ENCODE measurements around the gene CDCA7L. TPM values are rescaled to one million over a fixed set of nuclear protein-coding genes. Genes with fewer than 3 reads are reported as not detected.
"Not testable (repeated sequence)": the region's sequence is repeated elsewhere in the genome, so short reads cannot be mapped to it uniquely, and the experiment has no call there.

CDCA7L gene
- total RNA-seq, 5 donors from 2014 or later (not counting 1 experiment from before 2014, with no cell fraction given), result 11.8 to 31.1 (median 21.4) TPM

DNA sequence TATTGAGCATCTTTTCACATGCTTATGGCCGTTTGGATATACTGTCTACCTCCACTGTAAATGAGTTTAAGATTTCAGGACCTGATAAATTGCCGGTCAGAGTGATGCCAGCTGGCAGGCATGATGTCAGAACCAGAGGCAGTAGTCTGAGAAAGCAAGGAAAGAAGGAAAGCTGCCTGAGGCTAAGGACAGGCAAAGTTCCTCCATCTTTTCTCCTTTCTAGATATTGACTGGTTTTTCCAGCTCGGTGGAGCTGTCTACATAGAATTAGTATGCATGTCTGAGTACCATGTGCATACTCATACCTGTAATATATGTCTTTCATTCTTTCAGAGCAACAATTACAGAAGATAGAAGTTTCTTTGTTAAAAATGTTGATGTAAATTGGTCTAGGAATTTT lies 52.3 kb downstream of the CDCA7L start:
- no peak overlapping the region for H3K27ac ChIP-seq (ENCODE audit: low read length)
- no peak overlapping the region for H3K4me3 Mint-ChIP-seq
- no peaks in the 10 kb centered on the region for H3K9me3 Mint-ChIP-seq
- 100% methylated on average over 1 of the region's 3 CpGs for WGBS (ENCODE audit: insufficient coverage)
- peaks cover 4% of the 10 kb centered on the region for H3K36me3 Mint-ChIP-seq
- peaks cover 12 to 16% (median 14%) of the 10 kb centered on the region in 3 donors for H3K4me1 Mint-ChIP-seq
- CTCF ChIA-PET, result interaction anchor here in 1 of 2 donors (0.5 kb wide), 1 partner anchor 18 kb away, joined by 8 read pairs; no protein-coding TSS in a partner anchor
- no peaks in the 10 kb centered on the region for H3K36me3 ChIP-seq (ENCODE audit: control insufficient read depth in 2 of 2, extremely low read depth in 1 of 2, insufficient read depth in 1 of 2, low read length in 1 of 2)
- no peak overlapping the region for H3K4me3 ChIP-seq (ENCODE audit: control insufficient read depth in 1 of 2, extremely low read depth in 1 of 2, low read length in 1 of 2)
- no peaks in the 10 kb centered on the region for H3K27me3 ChIP-seq (replicated peaks in 1 of 2; ENCODE audit: control insufficient read depth in 2 of 2, extremely low read depth in 1 of 2, insufficient read depth in 2 of 2, low read length in 1 of 2)
- no peak overlapping the region for H3K27ac Mint-ChIP-seq
- no peak for DNase-seq
- H3K27me3 Mint-ChIP-seq, result no peaks in the 10 kb centered on the region
- no peak for ATAC-seq (replicated peaks in 1 of 4)
- POLR2A ChIA-PET, result interaction anchor here in 1 of 2 donors (0.7 kb wide), 1 partner anchor 120 kb away, joined by 3 read pairs; no protein-coding TSS in a partner anchor
- peaks cover 11 to 14% of the 10 kb centered on the region in 2 experiments for H3K4me1 ChIP-seq (ENCODE audit: control insufficient read depth in 1 of 2, extremely low read depth in 1 of 2, insufficient read depth in 2 of 2, low read length in 2 of 2)
- no peaks in the 10 kb centered on the region for H3K9me3 ChIP-seq

DNA sequence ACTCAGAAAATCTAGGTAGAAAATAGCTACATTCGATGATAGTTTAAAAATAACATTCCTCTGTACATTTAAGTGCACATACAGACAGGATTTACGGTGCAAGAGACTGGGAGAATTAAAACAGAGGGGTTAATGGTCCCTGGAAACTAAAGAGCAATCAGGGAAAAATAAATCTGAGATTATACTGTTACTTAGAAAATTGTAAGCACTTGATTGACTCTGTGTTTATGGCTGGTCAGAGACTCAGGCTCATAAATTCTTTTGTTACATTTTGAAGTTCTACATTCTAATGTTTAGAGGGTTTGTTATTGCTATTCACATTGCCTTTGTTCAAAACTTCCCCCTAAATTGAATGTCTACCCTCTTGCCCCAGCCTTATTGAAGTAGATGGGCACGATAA lies 54.4 kb downstream of the CDCA7L start:
- no peaks in the 10 kb centered on the region for H3K36me3 ChIP-seq (ENCODE audit: control insufficient read depth in 2 of 2, extremely low read depth in 1 of 2, insufficient read depth in 1 of 2, low read length in 1 of 2)
- no peak for ATAC-seq (replicated peaks in 1 of 4)
- no peaks in the 10 kb centered on the region for H3K9me3 Mint-ChIP-seq
- POLR2A ChIA-PET, result no interaction called here
- H3K4me3 Mint-ChIP-seq, result no peak overlapping the region
- no peak overlapping the region for H3K4me3 ChIP-seq (ENCODE audit: control insufficient read depth in 1 of 2, extremely low read depth in 1 of 2, low read length in 1 of 2)
- H3K27me3 ChIP-seq (replicated peaks in 1 of 2; ENCODE audit: control insufficient read depth in 2 of 2, extremely low read depth in 1 of 2, insufficient read depth in 2 of 2, low read length in 1 of 2), result no peaks in the 10 kb centered on the region
- H3K27me3 Mint-ChIP-seq, result no peaks in the 10 kb centered on the region
- no peaks in the 10 kb centered on the region for H3K9me3 ChIP-seq
- no peaks in the 10 kb centered on the region for H3K4me1 ChIP-seq (ENCODE audit: control insufficient read depth in 1 of 2, extremely low read depth in 1 of 2, insufficient read depth in 2 of 2, low read length in 2 of 2)
- no peak for DNase-seq
- CTCF ChIA-PET, result no interaction called here
- H3K36me3 Mint-ChIP-seq, result no peaks in the 10 kb centered on the region
- H3K27ac ChIP-seq (ENCODE audit: low read length), result no peak overlapping the region
- no peaks in the 10 kb centered on the region for H3K4me1 Mint-ChIP-seq
- no peak overlapping the region for H3K27ac Mint-ChIP-seq
- no CpG with 5 or more reads among the region's 3 CpGs for WGBS (ENCODE audit: insufficient coverage)

DNA sequence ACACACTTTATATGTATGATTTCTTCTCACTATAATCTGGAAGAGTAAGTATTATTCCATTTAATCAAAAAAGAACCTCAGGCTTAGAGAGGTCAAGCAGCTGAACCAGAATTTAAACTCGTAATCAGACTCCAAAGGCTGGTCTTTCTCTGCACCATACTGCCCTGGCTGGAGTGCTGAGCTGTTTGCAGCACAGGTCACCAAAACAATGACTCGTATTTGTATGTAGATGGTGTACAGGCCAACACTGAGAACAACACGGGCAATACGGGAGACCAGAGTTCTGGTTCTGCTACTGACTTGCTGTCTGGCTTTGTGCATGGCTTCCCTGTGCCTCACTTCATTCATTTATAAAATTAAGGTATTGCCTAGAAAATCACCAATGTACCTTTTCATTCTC lies 57.9 kb downstream of the CDCA7L start:
- no peaks in the 10 kb centered on the region for H3K36me3 ChIP-seq (ENCODE audit: control insufficient read depth in 2 of 2, extremely low read depth in 1 of 2, insufficient read depth in 1 of 2, low read length in 1 of 2)
- 93% methylated on average over 3 of the region's 4 CpGs for WGBS (ENCODE audit: insufficient coverage)
- no peak overlapping the region for H3K4me3 Mint-ChIP-seq

DNA sequence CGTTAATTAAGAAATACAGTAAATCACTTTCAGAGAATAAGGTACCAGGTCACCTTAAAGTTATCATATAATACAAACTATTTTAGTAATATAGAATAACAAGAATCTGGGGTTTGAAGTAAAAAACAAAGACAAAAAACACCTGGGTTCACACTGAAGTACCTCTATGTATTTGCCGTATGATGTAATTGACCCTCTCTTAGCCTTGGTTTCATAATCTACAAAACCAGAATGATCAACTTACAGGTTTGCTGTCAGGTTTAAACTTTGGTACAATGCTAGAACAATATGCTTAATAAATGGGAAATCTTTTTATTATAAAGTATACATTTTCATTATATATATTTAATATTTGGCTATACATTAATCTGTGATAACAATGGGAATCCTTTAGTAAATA lies 58.3 kb downstream of the CDCA7L start:
- Histone ChIP-seq H3K27ac (ENCODE audit: low read length) (no peak overlapping the region), H3K4me1 (ENCODE audit: control insufficient read depth in 1 of 2, extremely low read depth in 1 of 2, insufficient read depth in 2 of 2, low read length in 2 of 2) (no peaks in the 10 kb centered on the region), H3K9me3 (no peaks in the 10 kb centered on the region), H3K4me3 (ENCODE audit: control insufficient read depth in 1 of 2, extremely low read depth in 1 of 2, low read length in 1 of 2) (no peak overlapping the region), H3K36me3 (ENCODE audit: control insufficient read depth in 2 of 2, extremely low read depth in 1 of 2, insufficient read depth in 1 of 2, low read length in 1 of 2) (no peaks in the 10 kb centered on the region), H3K27me3 (replicated peaks in 1 of 2; ENCODE audit: control insufficient read depth in 2 of 2, extremely low read depth in 1 of 2, insufficient read depth in 2 of 2, low read length in 1 of 2) (no peaks in the 10 kb centered on the region)
- Mint-ChIP-seq H3K27ac (no peak overlapping the region), H3K4me1 (no peaks in the 10 kb centered on the region), H3K4me3 (no peak overlapping the region), H3K9me3 (no peaks in the 10 kb centered on the region), H3K27me3 (no peaks in the 10 kb centered on the region), H3K36me3 (no peaks in the 10 kb centered on the region)
- DNase-seq, result no peak
- no CpG with 5 or more reads among the region's 2 CpGs for WGBS (ENCODE audit: insufficient coverage)
- POLR2A ChIA-PET, result no interaction called here
- ATAC-seq (replicated peaks in 1 of 4), result no peak
- CTCF ChIA-PET, result no interaction called here

More for the DNA sequence above, 57.9 kb downstream of the CDCA7L start:
- Histone ChIP-seq H3K9me3 (no peaks in the 10 kb centered on the region), H3K4me3 (ENCODE audit: control insufficient read depth in 1 of 2, extremely low read depth in 1 of 2, low read length in 1 of 2) (no peak overlapping the region), H3K27ac (ENCODE audit: low read length) (no peak overlapping the region), H3K27me3 (replicated peaks in 1 of 2; ENCODE audit: control insufficient read depth in 2 of 2, extremely low read depth in 1 of 2, insufficient read depth in 2 of 2, low read length in 1 of 2) (no peaks in the 10 kb centered on the region), H3K4me1 (ENCODE audit: control insufficient read depth in 1 of 2, extremely low read depth in 1 of 2, insufficient read depth in 2 of 2, low read length in 2 of 2) (no peaks in the 10 kb centered on the region)
- Mint-ChIP-seq H3K27me3 (no peaks in the 10 kb centered on the region), H3K4me1 (no peaks in the 10 kb centered on the region), H3K9me3 (no peaks in the 10 kb centered on the region), H3K27ac (no peak overlapping the region), H3K36me3 (no peaks in the 10 kb centered on the region)
- ChIA-PET CTCF (no interaction called here), POLR2A (no interaction called here)
- no peak for ATAC-seq (replicated peaks in 1 of 4)
- no peak for DNase-seq

DNA sequence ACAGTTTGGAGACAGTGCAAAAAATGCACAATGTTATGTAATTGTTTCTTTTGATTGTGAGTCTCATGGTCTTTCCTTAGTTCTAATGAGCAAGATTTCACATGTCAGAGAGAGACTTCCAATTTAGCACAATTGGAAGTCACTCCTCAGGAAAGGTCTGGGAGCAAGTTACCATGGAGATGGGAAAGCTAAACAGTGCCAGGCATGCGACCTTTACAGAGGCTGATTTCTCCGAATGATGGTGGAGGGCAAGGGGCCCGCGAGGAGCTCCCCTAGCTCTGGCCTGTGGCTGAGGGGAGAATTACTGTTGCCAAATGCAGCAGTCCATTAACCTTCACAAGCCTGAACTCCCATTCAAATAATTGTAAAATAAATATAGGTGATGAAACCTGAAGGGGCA lies 59.3 kb downstream of the CDCA7L start:
- Mint-ChIP-seq H3K4me3 (no peak overlapping the region), H3K27ac (no peak overlapping the region), H3K4me1 (no peaks in the 10 kb centered on the region), H3K36me3 (no peaks in the 10 kb centered on the region), H3K9me3 (no peaks in the 10 kb centered on the region), H3K27me3 (no peaks in the 10 kb centered on the region)
- no peaks in the 10 kb centered on the region for H3K4me1 ChIP-seq (ENCODE audit: control insufficient read depth in 1 of 2, extremely low read depth in 1 of 2, insufficient read depth in 2 of 2, low read length in 2 of 2)
- H3K4me3 ChIP-seq (ENCODE audit: control insufficient read depth in 1 of 2, extremely low read depth in 1 of 2, low read length in 1 of 2), result no peak overlapping the region
- POLR2A ChIA-PET, result no interaction called here
- ATAC-seq (replicated peaks in 1 of 4) (no peak), DNase-seq (no peak)
- H3K27me3 ChIP-seq (replicated peaks in 1 of 2; ENCODE audit: control insufficient read depth in 2 of 2, extremely low read depth in 1 of 2, insufficient read depth in 2 of 2, low read length in 1 of 2), result no peaks in the 10 kb centered on the region
- CTCF ChIA-PET, result no interaction called here
- H3K9me3 ChIP-seq, result no peaks in the 10 kb centered on the region
- H3K27ac ChIP-seq (ENCODE audit: low read length), result no peak overlapping the region
- WGBS (ENCODE audit: insufficient coverage), result 80% methylated on average over 1 of the region's 4 CpGs
- H3K36me3 ChIP-seq (ENCODE audit: control insufficient read depth in 2 of 2, extremely low read depth in 1 of 2, insufficient read depth in 1 of 2, low read length in 1 of 2), result no peaks in the 10 kb centered on the region

DNA sequence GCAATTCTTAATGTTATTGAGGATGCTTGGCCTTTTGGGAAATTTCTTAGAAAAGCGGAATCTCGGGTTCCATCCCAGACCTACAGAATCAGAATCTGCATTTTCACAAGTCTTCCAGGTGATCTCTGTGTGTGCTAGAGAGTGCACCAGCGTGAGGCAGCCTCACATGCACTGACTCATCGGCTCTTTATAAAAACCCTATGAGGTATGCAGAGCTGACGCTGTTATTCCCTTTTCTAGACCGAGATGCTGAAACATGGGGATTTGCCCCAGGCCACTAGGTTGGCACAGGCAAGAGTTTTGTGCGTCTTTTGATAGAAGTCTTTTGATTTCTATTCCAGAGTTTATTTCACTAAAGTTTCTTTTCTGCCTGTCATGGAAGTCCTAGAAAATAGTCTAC lies 61.2 kb downstream of the CDCA7L start:
- H3K4me3 ChIP-seq (ENCODE audit: control insufficient read depth in 1 of 2, extremely low read depth in 1 of 2, low read length in 1 of 2), result no peak overlapping the region
- Mint-ChIP-seq H3K27ac (no peak overlapping the region), H3K27me3 (no peaks in the 10 kb centered on the region), H3K4me3 (no peak overlapping the region), H3K9me3 (no peaks in the 10 kb centered on the region), H3K4me1 (no peaks in the 10 kb centered on the region), H3K36me3 (no peaks in the 10 kb centered on the region)
- ChIA-PET POLR2A (no interaction called here), CTCF (no interaction called here)
- H3K36me3 ChIP-seq (ENCODE audit: control insufficient read depth in 2 of 2, extremely low read depth in 1 of 2, insufficient read depth in 1 of 2, low read length in 1 of 2), result no peaks in the 10 kb centered on the region
- no peaks in the 10 kb centered on the region for H3K27me3 ChIP-seq (replicated peaks in 1 of 2; ENCODE audit: control insufficient read depth in 2 of 2, extremely low read depth in 1 of 2, insufficient read depth in 2 of 2, low read length in 1 of 2)
- no peaks in the 10 kb centered on the region for H3K4me1 ChIP-seq (ENCODE audit: control insufficient read depth in 1 of 2, extremely low read depth in 1 of 2, insufficient read depth in 2 of 2, low read length in 2 of 2)
- DNase-seq (no peak), ATAC-seq (replicated peaks in 1 of 4) (no peak)
- no CpG with 5 or more reads among the region's 7 CpGs for WGBS (ENCODE audit: insufficient coverage)
- no peak overlapping the region for H3K27ac ChIP-seq (ENCODE audit: low read length)
- H3K9me3 ChIP-seq, result no peaks in the 10 kb centered on the region

DNA sequence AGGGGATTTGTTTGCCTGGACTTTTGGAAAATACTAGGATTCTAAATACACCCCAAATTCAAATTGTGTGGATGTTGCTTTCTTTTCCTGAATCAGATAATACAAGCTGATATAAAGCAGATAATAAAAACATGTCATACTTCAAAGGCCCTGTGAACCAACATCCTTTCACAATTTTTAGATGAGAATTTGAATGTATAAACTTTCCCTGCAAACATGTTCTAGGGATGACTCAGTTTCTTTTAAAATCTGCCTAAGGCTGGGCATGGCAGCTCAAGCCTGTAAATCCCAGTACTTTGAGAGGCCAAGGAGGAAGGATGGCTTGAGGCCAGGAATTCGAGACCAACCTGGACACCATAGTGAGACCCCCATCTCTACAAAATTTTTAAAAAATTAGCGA lies 62.2 kb downstream of the CDCA7L start:
- H3K4me1 Mint-ChIP-seq; H3K36me3 ChIP-seq (ENCODE audit: control insufficient read depth in 2 of 2, extremely low read depth in 1 of 2, insufficient read depth in 1 of 2, low read length in 1 of 2); H3K9me3 ChIP-seq; H3K4me3 ChIP-seq (ENCODE audit: control insufficient read depth in 1 of 2, extremely low read depth in 1 of 2, low read length in 1 of 2); DNase-seq; H3K27me3 Mint-ChIP-seq; H3K4me1 ChIP-seq (ENCODE audit: control insufficient read depth in 1 of 2, extremely low read depth in 1 of 2, insufficient read depth in 2 of 2, low read length in 2 of 2); H3K36me3 Mint-ChIP-seq; H3K27ac Mint-ChIP-seq; H3K9me3 Mint-ChIP-seq; H3K27ac ChIP-seq (ENCODE audit: low read length); H3K4me3 Mint-ChIP-seq; CTCF ChIA-PET; H3K27me3 ChIP-seq (replicated peaks in 1 of 2; ENCODE audit: control insufficient read depth in 2 of 2, extremely low read depth in 1 of 2, insufficient read depth in 2 of 2, low read length in 1 of 2); ATAC-seq (replicated peaks in 1 of 4): not testable (repeated sequence)
- WGBS (ENCODE audit: insufficient coverage), result no CpG with 5 or more reads among the region's 2 CpGs
- POLR2A ChIA-PET, result interaction anchor here in 1 of 2 donors (0.6 kb wide), 1 partner anchor 61 kb away, joined by 6 read pairs; no protein-coding TSS in a partner anchor

Data from T-cell (primary cell).